ENCODE measurements around the gene WDR4.

DNA sequence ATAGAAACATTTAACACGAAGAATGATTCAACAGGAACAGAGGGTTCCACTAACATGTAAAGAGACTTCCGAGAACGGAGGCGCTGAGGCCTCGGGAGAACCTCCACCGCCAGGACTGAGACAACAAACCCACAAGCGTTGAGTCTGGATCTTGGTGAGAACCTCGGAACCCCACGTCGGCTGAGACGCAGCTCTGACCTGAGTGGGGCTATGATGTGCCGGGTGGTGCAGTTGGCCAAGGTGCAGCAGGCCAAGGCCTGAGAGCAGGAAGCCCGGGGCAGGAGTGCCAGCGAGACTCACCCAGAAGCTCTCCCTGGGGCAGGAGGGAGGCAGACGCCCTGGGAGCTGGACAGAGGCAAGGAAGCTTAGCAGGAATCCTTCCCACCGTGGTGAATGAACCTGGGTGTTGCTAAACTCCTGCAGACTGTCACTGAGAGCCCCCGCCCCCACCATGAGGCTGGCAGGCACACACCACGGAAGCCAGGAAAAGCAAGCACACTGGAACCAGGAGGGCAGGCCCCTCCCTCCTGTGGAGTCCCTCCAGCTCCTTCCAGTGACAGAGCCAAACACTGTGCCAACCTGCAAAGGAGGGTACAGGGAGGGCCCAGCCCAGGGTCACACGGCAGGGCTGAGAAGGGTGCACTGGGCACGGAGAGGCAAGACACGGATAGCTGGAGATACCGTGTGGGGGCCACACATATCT, 34.8 kb downstream of the WDR4 start:
- TF ChIP-seq, protein P1, sequence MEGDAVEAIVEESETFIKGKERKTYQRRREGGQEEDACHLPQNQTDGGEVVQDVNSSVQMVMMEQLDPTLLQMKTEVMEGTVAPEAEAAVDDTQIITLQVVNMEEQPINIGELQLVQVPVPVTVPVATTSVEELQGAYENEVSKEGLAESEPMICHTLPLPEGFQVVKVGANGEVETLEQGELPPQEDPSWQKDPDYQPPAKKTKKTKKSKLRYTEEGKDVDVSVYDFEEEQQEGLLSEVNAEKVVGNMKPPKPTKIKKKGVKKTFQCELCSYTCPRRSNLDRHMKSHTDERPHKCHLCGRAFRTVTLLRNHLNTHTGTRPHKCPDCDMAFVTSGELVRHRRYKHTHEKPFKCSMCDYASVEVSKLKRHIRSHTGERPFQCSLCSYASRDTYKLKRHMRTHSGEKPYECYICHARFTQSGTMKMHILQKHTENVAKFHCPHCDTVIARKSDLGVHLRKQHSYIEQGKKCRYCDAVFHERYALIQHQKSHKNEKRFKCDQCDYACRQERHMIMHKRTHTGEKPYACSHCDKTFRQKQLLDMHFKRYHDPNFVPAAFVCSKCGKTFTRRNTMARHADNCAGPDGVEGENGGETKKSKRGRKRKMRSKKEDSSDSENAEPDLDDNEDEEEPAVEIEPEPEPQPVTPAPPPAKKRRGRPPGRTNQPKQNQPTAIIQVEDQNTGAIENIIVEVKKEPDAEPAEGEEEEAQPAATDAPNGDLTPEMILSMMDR (IDR thresholded peaks at IDR 0.05): no peak
- TF ChIP-seq POLR2A (IDR thresholded peaks at IDR 0.05) (no peak), POLR2AphosphoS5 (IDR thresholded peaks at IDR 0.05) (no peak)
